GM19438 (cell line): ENCODE measurements around the gene C17orf100.
"Not testable (repeated sequence)": the region's sequence is repeated elsewhere in the genome, so short reads cannot be mapped to it uniquely, and the experiment has no call there.

Source experiments
- ATAC-seq: cut with Tn5 transposase; IDR thresholded peaks from one replicate; pipeline ENCODE4 v1.9.1; 2021; ENCODE audit warnings: low read depth; ENCODE audit not compliant: unreplicated experiment

Gene C17orf100

DNA sequence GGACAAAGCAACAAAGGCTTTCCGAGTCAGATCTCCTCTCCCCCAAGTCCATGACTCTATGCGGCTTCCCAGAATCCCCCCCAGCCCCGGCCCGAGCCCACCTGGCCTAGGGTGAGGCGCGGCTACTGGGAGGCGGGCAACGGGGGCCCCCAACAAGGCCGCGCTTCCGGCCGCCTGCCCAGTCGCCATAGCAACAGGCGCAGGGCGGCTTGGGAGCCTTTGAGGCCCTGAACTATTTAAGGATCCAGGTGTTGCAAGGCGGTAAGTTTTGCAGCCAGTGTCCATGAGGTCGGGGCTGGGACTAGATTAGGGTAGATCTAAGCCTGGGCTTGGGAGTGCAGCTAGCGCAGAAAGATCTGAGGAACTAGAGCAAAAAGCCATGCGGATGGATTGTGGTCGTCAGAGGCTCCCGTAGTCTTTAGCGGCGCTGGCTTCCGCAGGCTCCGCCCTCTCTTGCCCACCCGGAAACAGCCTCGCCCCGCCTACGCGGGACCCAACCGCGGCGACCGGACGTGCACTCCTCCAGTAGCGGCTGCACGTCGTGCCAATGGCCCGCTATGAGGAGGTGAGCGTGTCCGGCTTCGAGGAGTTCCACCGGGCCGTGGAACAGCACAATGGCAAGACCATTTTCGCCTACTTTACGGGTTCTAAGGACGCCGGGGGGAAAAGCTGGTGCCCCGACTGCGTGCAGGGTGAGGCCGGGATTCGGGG, 10.9 kb upstream of the C17orf100 start, which contains the start of the genes KIAA0753 and TXNDC17:
TSS of gene KIAA0753 (minus strand) at position 176 of the 711 bp plus-strand sequence. CDS start 5,608 bp downstream, outside the sequence.
TSS of gene TXNDC17 (plus strand) at position 525 of the 711 bp plus-strand sequence. CDS start at position 548, 23 bp downstream.
- ATAC-seq = peak; percentile 83

DNA sequence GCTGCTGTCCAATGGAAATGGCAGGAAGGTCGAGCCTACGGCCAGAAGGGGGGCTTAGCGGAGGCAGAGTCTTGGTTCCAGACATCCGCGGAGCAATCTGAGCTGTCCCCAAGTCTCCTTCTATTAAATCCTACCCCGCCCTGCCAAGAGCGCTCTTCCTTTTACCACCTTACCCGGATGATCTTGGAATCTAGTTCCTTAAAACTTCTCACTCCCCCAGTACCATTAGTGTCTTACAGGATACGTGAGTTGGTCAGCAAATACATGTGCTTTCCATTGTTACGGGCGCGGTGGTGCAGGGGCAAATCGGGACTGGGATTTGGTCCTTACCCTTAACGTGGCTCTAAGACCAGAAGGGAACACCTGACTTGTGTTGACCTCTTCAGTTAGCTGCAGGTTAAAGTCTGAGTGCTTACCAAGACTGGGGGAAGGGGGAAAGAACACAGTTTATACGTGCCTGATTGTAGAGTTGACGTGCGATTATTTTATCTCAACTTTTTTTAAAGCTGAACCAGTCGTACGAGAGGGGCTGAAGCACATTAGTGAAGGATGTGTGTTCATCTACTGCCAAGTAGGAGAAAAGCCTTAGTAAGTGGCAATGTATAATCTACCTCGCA, 10.2 kb upstream of the C17orf100 start:
- peak; percentile 16 for ATAC-seq

DNA sequence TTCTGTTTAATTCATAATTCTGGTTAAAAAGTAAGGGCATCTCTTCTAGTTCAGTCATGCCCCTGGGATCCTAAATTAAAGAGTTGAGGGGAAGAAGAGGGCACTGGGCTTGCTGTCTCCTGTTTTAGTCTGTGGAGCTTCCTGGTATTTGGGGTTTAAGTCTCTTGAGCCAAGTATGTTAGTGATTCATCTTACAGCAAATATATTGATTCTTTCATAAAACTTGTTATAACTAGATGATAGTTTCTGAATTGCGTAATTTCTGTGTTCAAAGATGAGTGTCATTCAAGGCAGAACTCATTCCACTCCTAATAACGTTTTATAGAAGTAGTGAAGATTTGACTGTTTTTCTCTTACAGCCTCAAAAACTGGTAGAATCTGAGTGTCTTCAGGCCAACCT, 9.0 kb upstream of the C17orf100 start:
- ATAC-seq = no peak

DNA sequence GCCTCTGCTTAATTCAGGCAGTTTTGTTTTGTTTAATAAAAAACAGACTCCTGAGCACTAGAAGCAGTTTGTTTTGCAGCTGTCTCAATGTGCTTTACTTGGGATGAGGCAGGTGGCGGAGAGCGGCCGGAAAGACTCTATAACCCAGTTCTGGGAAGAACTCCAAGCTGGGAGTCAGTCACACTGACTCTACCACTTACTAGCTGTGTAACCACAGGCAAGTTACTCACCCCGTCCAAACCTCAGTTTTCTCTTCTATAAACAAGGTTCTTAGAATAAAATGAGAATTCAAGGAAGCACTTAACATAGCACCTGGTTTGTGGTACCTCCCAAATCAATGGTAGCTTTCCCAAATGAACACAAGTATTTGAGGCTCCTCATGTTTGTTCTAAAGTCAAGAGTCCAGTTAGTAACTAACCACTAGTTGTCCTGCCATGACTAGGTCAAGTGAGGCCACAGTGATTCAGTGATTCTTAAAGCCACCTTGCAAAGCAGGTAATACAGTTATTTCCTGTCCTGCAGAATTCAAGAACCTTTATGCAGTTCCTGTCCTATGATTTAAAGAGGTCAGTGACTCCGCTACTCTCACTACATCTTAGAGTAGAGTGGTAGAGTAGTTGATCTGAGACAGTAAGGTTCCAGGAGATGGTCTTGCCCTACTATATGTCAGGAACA, 8.0 kb upstream of the C17orf100 start:
- no peak for ATAC-seq

DNA sequence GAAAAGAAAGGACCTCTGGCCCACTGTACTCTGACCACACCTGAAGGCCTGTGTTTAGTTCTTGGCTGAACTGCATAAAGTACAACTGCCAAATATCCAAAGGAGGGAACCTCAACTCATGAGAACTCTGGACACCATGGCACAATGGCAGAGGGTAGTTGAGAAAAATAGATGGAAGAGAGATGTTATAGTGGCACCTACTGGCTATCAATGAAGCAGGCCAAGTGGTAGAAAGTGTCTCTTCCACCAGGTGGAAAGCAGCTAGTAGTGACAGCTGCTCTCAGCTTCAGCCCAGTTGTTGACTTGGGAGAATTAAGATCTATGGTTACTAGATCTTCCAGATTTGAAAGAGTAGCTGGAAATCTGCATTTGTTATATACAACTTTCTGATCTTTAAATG, 3.4 kb upstream of the C17orf100 start:
- ATAC-seq = no peak

DNA sequence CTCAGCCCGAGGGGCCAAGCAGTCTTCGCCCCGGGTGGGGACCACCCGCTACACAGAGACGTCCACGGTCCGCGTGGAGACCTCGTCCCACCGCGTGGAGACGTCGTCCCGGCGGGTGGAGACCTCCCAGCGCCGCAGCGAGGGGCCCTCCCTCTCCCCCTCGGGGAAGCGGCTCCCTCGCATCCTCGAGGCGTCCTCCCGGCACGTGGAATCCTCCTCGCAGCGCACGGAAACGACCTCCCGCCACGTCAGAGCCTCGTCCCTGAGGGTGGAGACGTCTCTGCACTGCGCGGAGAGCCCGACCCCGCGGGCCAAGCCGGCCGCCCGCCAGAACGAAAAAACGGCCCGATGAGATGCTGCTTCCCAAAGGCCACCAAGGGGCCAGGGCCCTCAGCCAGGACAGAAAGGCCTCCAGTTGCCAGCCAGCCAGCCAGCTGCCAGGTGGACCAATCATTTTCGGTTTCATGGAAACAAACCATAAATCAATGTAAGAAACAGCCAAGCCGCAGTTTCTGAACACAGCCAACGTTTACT, 424 bp downstream of the C17orf100 start:
- ATAC-seq = no peak

DNA sequence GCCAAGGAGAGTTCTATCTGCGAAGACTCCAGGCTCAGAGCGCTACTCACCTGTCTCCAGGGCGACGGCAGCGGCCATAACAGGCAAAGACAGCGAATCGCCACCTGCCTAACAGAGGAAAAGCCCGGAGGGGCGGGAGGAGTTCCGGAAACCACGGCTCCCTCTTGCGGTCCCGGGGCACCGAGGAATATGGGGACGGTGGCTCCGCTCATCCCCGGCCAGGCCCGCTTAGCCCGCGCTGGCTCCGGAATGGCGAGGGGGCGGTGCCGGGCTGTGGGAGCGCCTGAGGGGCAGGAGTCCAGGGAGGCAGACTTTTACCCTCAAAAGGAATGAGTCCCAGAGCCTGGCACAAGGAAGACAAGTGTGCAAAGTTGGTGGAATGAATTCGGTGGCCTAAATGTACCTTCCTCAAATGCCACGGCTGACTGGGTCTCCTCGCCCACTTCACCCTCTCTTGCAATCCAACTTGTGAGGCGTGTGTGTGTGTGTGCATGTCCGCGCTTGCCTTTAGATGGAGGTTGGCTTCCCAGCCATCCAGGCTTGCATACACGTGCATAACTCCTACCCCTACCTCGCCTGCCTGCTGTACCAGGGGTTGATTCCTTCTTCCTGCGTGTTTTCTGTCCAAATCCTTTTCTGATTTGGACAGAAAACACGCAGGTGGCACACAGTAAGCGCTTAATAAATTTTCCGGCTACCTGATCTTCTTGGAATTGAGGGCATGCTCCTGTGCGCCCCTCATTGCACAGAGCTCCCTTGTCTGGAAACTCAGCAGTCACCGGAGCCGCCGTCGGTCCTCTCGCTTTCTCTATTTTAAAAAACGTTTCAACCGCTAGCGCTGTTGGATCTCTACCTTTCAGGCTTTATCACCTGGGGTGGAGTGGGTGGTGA, 3.5 kb downstream of the C17orf100 start:
- ATAC-seq = no peak

DNA sequence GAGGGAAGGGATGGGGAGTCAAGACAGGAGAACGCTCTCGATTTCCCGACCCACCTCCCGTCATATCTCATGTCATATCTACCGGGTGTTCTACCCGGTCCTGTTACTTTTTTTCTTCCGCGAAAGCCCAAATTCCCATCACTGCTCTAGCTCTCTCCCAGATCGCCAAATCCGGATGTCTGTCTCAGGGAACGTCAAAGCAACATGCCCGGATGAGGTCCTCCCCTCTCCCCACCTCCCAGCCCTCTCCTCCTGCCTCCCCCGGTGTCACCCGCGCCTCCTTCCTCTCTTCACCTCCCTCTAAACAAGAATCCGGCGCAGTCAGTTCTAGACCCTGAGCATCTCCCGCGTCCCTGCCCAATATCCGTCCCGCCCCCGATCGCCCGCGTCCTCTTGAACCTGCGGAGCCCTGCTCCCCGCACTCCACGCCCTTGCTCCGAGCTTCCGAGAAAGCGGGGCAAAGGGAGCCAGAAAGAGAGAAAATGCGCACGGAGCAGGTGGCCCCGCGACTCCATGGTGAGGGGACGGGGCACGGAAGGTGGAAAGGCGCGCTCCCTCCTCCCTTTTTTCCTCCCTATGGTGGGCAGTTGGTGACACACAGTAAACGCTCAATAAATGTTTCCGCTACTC, 4.3 kb downstream of the C17orf100 start:
- not testable (repeated sequence) for ATAC-seq

DNA sequence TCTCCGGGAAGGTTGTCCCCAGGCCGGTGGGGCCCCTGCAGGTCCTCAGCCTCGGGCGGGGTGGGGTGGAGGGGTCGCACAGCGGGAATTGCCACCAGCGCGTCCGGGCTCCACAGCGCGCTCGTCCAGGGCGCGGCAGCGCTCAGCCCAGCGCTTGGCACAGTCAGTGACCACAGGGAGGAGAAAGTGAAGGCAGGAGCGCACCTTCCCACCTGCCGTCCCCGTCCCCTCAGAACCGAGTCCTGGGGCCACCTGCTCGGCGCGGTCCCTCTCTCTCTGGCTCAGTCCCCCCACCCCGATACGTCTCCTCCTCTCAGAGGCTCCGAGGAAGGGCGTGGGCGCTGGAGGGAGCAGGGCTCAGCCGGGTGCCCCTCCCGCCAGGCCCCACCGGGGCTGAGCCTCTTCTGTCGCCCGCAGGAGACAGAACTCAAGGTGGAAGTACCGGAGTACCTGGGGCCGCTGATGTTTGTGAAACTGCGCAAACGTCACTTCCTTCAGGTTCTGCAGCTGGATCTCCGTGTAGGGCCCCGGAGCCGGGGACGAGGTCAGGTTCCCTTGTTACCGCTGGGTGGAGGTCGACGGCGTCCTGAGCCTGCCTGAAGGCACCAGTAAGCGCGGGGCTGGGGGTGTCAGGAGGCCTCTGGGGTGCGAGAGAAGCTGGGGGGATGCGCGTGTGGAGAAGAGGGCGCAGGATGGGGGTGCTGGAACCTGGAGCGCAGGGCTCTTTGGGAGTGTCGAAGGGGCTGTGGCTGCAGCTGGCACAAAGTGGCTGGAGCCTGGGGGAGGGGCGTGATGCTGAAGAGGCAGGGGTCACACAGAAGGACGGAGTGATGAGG, 5.5 kb downstream of the C17orf100 start:
- not testable (repeated sequence) for ATAC-seq

DNA sequence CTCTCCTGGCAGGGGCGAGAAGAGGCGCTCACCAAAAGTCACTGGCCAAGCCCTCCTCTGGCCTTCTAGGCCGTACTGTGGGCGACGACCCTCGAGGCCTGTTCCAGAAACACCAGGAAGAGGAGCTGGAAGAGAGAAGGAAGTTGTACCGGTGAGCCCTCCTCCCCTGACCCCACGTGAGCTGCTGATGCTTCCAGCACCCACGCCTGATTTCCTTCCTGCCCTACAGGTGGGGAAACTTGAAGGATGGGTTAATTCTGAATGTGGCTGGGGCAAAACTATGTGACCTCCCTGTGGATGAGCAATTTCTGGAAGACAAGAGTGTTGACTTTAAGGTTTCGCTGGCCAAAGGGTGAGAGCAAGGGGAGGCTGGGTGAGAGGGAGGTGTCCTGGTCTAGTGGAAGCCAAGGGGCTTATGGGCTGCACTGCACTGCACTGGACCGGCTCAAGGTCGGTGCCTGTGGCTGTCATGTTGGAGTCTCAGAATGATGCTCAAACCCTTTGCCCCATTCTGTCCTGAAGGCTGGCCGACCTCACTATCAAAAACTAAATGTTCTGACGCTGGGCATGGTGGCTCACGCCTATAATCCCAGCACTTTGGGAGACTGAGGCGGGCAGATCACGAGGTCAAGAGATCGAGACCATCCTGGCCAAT, 6.2 kb downstream of the C17orf100 start:
- no peak for ATAC-seq

DNA sequence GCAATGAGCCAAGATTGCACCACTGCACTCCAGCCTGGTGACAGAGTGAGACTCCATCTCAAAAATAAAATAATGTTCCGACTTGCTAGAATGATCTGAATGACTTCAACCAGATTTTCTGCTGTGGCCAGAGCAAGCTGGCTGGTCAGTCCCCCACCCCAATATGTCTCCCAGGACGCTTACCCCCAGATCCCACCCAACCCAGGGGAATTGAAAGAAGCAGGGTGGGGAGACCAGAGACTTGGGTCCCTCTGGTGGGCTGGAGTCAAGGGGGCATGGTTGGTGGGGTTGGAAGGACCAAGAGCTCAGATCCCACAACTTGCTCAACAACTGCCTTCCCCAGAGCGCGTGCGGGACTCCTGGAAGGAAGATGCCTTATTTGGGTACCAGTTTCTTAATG, 6.8 kb downstream of the C17orf100 start:
- not testable (repeated sequence) for ATAC-seq

DNA sequence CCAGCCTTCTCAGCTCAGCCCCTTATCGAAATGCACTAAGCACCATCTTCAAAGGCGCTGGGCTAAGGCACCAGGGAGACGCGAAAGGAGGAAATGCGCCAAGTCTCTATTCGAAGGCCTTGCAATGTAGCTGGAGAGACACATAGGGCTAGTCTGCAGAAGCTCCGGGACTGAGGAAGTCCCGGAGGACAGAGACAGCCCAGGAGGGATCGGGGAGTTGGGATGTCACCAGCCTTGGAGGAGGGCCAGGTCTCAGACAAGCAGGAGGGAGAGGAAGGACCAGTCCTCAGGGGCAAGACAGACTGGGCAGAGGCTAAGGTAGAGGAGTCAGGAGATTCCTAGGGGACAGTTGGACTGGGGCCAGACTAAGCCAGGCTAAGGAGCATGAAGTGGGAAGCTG, 8.5 kb downstream of the C17orf100 start:
- no peak for ATAC-seq

DNA sequence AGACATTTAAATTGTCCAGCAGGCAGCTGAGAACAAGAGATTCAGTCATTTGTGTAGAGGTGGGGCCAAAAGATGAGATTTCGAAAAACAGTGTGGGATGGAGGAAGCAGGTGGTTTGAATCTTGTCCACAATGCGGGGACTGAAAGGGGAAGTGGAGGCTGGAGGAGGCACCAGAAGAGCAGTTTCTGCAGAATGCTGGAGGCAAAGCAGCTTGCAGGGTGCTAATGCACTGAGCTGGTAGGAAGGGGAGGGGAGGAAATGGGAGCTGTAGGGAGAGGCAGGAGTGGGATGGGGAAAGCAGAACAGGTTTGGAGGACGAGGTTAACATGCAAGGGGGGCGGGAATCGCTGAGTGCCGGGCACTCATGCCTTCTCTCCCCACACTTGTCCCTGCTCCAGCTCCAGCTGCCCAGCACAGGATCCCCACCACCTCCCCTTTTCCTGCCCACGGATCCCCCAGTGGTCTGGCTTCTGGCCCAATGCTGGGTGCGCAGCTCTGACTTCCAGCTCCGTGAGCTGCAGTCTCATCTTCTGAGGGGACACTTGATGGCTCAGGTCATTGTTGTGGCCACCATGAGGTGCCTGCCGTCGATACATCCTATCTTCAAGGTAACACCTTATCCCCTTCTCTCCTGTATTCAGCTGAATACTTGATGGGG, 9.4 kb downstream of the C17orf100 start:
- ATAC-seq = peak; percentile 71

DNA sequence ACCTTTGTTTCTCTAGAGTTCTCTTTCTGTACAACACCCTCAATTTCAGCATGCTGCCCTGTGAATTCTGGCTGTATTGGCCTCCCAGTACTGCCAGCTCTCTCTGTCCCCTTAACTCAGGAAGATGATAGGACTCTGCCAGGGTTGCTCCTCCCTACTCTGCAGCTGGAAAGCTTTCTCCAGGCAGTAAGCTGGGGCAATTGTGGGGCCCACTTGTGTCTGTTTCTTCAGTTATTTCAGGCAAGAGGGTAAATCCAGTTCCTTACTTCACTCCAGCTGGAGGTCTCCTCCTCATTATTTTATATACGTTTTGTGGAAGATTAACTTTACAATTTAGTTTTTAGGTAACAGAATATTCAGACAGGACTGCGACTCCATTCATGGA, 9.9 kb downstream of the C17orf100 start:
- no peak for ATAC-seq

DNA sequence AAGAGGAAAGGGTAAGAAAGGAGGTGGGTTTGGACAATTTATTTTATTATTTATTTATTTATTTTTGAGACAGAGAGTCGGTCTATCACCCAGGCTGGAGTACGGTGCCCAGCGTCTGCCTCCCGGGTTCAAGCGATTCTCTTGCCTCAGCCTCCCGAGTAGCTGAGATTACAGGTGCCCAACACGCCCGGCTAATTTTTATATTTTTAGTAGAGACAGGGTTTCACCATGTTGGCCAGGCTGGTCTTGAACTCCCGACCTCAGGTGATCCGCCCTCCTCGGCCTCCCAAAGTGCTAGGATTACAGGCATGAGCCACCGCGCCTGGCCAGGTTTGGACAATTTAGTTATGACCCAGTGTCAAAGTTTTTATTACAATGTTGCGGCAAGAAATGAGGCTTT, 11.6 kb downstream of the C17orf100 start:
- not testable (repeated sequence) for ATAC-seq

DNA sequence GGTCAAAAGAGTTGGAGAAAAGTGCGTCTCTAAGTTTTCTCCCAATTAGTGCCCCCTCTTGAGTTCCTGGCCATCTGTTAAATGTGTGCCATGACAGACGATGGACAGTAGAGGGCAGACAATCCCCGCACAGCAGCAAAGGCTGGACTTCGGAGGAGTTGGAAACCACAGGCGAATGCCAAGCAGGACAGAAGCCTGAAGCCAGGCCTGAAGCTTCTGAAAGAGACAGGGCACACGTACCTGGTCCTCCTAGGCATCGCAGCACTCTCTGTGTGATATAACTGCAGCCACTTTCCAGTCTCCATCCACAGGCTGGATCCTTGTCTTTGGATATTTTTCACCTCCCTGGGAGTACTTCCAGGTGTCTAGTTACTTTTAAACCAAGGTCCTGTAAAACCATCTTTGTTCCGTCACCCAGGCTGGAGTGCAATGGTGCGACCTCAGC, 14.5 kb downstream of the C17orf100 start:
- ATAC-seq = no peak

DNA sequence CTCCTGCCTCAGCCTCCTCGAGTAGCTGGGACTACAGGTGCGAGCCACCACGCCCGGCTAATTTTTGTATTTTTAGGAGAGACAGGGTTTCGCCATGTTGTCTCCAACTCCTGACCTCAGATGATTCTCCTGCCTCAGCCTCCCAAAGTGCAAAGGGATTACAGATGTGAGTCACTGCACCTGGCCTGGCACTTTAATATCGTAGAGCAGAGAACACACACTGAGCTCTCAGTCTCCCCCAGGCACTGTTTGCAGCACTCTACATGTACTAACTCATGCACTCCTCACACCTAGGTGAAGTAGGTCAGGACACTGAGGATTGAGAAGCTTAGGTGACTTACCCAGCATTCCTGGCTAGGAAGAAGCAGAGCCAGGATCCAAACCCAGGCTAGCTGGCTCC, 15.0 kb downstream of the C17orf100 start:
- ATAC-seq = no peak

DNA sequence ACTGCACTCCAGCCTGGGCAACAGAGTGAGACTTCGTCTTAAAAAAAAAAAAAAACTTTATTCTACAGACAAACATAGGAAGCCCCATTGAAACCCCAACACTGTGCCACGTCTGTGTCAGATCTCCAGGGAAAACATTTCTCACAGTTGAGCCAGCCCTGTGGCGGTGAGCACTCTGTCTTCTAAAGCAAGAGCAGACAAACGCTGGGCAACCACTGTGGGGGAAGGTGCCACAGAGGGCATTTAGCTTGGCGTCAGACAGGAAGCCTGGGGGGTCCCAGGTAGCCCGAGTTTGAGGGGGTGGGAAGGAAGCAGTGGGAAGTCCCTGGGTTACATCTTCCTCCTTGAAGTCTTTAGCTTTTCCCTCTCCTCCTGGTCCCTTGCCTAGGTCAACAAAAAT, 16.0 kb downstream of the C17orf100 start:
- no peak for ATAC-seq
